ENCODE data around the gene VPS13C. TPM values are rescaled to one million over a fixed set of nuclear protein-coding genes. Genes with fewer than 3 reads are reported as not detected.

Gene VPS13C
- polyA plus RNA-seq, 3 donors: 12.0 to 32.2 (median 18.4) TPM

- Histone ChIP-seq H3K79me2 (ENCODE audit: insufficient read depth, low read length) (no peaks in the 10 kb centered on the region), H3K9ac (ENCODE audit: insufficient read depth, low read length, poor library complexity, severe bottlenecking) (no peak overlapping the region), H3K4me3 (replicated peaks in 1 of 3; ENCODE audit: low read depth in 2 of 3, low read length in 3 of 3) (peak overlapping the region; percentile 2 to 71 (median 25)), H3K9me3 (replicated peaks in 1 of 2; ENCODE audit: control insufficient read depth in 1 of 2, insufficient read depth in 1 of 2, low read length in 2 of 2) (peaks cover 0 to 9% of the 10 kb centered on the region in 2 donors), H3K27me3 (ENCODE audit: control insufficient read depth in 2 of 2, insufficient read depth in 2 of 2, low read length in 2 of 2) (peaks cover 55 to 73% of the 10 kb centered on the region in 2 donors), H3K36me3 (replicated peaks in 1 of 2; ENCODE audit: control insufficient read depth in 1 of 2, insufficient read depth in 2 of 2, low read length in 2 of 2) (no peaks in the 10 kb centered on the region), H4K20me1 (ENCODE audit: insufficient read depth, low read length) (peaks cover 6% of the 10 kb centered on the region), H3K4me1 (ENCODE audit: control insufficient read depth in 1 of 2, insufficient read depth in 2 of 2, low read length in 2 of 2) (peaks cover 25 to 29% of the 10 kb centered on the region in 2 donors), H2AFZ (ENCODE audit: insufficient read depth, low read depth, low read length, poor library complexity, severe bottlenecking) (peak overlapping the region; percentile 75), H3K27ac (ENCODE audit: low read depth in 1 of 2, low read length in 2 of 2) (no peak overlapping the region), H3K4me2 (replicated peaks; ENCODE audit: extremely low read depth, low read length, poor library complexity, severe bottlenecking) (peak overlapping the region; percentile 71)
- intact Hi-C loops (cut with micrococcal nuclease): no loop called here
- peak overlapping the region; percentile 78 to 93 for H3K4me3 Mint-ChIP-seq
- H3K36me3 Mint-ChIP-seq: peaks cover 0 to 7% of the 10 kb centered on the region in 2 donors
- peaks cover 0 to 15% (median 4%) of the 10 kb centered on the region in 7 donors for H3K9me3 Mint-ChIP-seq
- no peak for TF ChIP-seq CTCF (IDR thresholded peaks at IDR 0.05)
- no peak overlapping the region for H3K27ac Mint-ChIP-seq
- H3K27me3 Mint-ChIP-seq (ENCODE audit: low read depth in 3 of 3): peaks cover 58 to 64% (median 59%) of the 10 kb centered on the region in 3 donors
- no peak for DNase-seq
- peaks cover 25% of the 10 kb centered on the region for H3K4me1 Mint-ChIP-seq
- 2% methylated on average over 62 of the region's 62 CpGs for WGBS (ENCODE audit: insufficient coverage)
Observed at GRCh38 chr15:62067448-62068044, 7.3 kb upstream of the VPS13C start.

GRCh38 chr15:62066663-62067447 lies 6.6 kb upstream of the VPS13C start, which contains the start of gene C2CD4A:
Gene C2CD4A, plus strand, starts transcription at chr15:62066977. Its CDS starts 637 bp downstream, at chr15:62067614.
- H3K27ac ChIP-seq (ENCODE audit: low read depth in 1 of 2, low read length in 2 of 2): no peak within 1 kb of the TSS
- H3K9me3 ChIP-seq (replicated peaks in 1 of 2; ENCODE audit: control insufficient read depth in 1 of 2, insufficient read depth in 1 of 2, low read length in 2 of 2): peaks cover 0 to 9% of the 10 kb centered on the region in 2 donors
- WGBS (ENCODE audit: insufficient coverage): 5% methylated on average over 26 of the region's 33 CpGs
- no peaks in the 10 kb centered on the region for H3K79me2 ChIP-seq (ENCODE audit: insufficient read depth, low read length)
- peaks cover 25 to 29% of the 10 kb centered on the region in 2 donors for H3K4me1 ChIP-seq (ENCODE audit: control insufficient read depth in 1 of 2, insufficient read depth in 2 of 2, low read length in 2 of 2)
- H3K27ac Mint-ChIP-seq: peak within 1 kb of the TSS in 1 of 7 donors; percentile 41
- DNase-seq: peak in 2 of 3 donors; percentile 8 to 22
- peaks cover 61 to 69% (median 65%) of the 10 kb centered on the region in 3 donors for H3K27me3 Mint-ChIP-seq (ENCODE audit: low read depth in 3 of 3)
- H3K4me1 Mint-ChIP-seq: peaks cover 25% of the 10 kb centered on the region
- peaks cover 0 to 9% of the 10 kb centered on the region in 2 donors for H3K36me3 Mint-ChIP-seq
- H3K27me3 ChIP-seq (ENCODE audit: control insufficient read depth in 2 of 2, insufficient read depth in 2 of 2, low read length in 2 of 2): peaks cover 59 to 79% of the 10 kb centered on the region in 2 donors
- H2AFZ ChIP-seq (ENCODE audit: insufficient read depth, low read depth, low read length, poor library complexity, severe bottlenecking): peak within 1 kb of the TSS; percentile 75
- H3K9ac ChIP-seq (ENCODE audit: insufficient read depth, low read length, poor library complexity, severe bottlenecking): no peak within 1 kb of the TSS
- H3K36me3 ChIP-seq (replicated peaks in 1 of 2; ENCODE audit: control insufficient read depth in 1 of 2, insufficient read depth in 2 of 2, low read length in 2 of 2): no peaks in the 10 kb centered on the region
- H4K20me1 ChIP-seq (ENCODE audit: insufficient read depth, low read length): peaks cover 6% of the 10 kb centered on the region
- H3K4me3 ChIP-seq (replicated peaks in 1 of 3; ENCODE audit: low read depth in 2 of 3, low read length in 3 of 3): peak within 1 kb of the TSS; percentile 2 to 71 (median 25)
- peaks cover 0 to 15% (median 4%) of the 10 kb centered on the region in 7 donors for H3K9me3 Mint-ChIP-seq
- peak within 1 kb of the TSS; percentile 71 for H3K4me2 ChIP-seq (replicated peaks; ENCODE audit: extremely low read depth, low read length, poor library complexity, severe bottlenecking)
- no peak for TF ChIP-seq CTCF (IDR thresholded peaks at IDR 0.05)
- intact Hi-C loops (cut with micrococcal nuclease): no loop called here
- peak within 1 kb of the TSS; percentile 78 to 93 for H3K4me3 Mint-ChIP-seq

Data from CD14-positive monocyte (primary cell).